NK-92 treated with Interleukin-12 subunit alpha and Interleukin-12 subunit beta, amount 100 ng/mL, for 24 hours (cell line): ENCODE data around the gene TIAM1.

Experiments
- DNase-seq: peaks from one replicate; lab custom pipeline; 2025; lab: John Stamatoyannopoulos, UW

Gene TIAM1

GRCh38 chr21:31078216-31078615 is 265.8 kb downstream of the TIAM1 start:
- no peak for DNase-seq

- no peak for DNase-seq
These were observed 268.2 kb downstream of the TIAM1 start for GRCh38 chr21:31075848-31076247.

GRCh38 chr21:31072533-31072932 is 271.5 kb downstream of the TIAM1 start:
- DNase-seq, result no peak
